Measurements from ENCODE around the gene HAUS3.

GRCh38 chr4:2243681-2244380 is 1.9 kb upstream of the HAUS3 start:
- TF ChIP-seq POLR2A (IDR thresholded peaks at IDR 0.05): no peak
- TF ChIP-seq, protein P1, sequence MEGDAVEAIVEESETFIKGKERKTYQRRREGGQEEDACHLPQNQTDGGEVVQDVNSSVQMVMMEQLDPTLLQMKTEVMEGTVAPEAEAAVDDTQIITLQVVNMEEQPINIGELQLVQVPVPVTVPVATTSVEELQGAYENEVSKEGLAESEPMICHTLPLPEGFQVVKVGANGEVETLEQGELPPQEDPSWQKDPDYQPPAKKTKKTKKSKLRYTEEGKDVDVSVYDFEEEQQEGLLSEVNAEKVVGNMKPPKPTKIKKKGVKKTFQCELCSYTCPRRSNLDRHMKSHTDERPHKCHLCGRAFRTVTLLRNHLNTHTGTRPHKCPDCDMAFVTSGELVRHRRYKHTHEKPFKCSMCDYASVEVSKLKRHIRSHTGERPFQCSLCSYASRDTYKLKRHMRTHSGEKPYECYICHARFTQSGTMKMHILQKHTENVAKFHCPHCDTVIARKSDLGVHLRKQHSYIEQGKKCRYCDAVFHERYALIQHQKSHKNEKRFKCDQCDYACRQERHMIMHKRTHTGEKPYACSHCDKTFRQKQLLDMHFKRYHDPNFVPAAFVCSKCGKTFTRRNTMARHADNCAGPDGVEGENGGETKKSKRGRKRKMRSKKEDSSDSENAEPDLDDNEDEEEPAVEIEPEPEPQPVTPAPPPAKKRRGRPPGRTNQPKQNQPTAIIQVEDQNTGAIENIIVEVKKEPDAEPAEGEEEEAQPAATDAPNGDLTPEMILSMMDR (IDR thresholded peaks at IDR 0.05): no peak

All from esophagus squamous epithelium (tissue), 4 donors.